Retinal pigment epithelial cell (primary cell): ENCODE data around the gene RUNX1.

Experiments
- DNase-seq: peaks from one replicate; pipeline ENCODE4 v3.0.0-alpha.2; 2010; ENCODE audit warnings: low read depth
- H3K4me3 ChIP-seq: 2 replicates; pipeline ENCODE4 v1.5.1; 2011; ENCODE audit warnings: mild to moderate bottlenecking, low read length, control low read depth, moderate library complexity
- CTCF ChIP-seq: conservative IDR thresholded peaks from 2 replicates; pipeline ENCODE4 v1.5.1; 2011; ENCODE audit warnings: low read depth, low read length, control low read depth, inconsistent platforms

RUNX1 gene

GRCh38 chr21:34850166-34850690 lies 198.9 kb downstream of the RUNX1 start:
- no peak for DNase-seq
- no peak overlapping the region for H3K4me3 ChIP-seq
- TF ChIP-seq CTCF, result no peak

- no peak overlapping the region for H3K4me3 ChIP-seq
- TF ChIP-seq CTCF, result no peak
- peak; percentile 48 for DNase-seq
These were observed 202.4 kb downstream of the RUNX1 start for GRCh38 chr21:34846601-34847112.

GRCh38 chr21:34845521-34846451 lies 203.3 kb downstream of the RUNX1 start:
- H3K4me3 ChIP-seq, result no peak overlapping the region
- TF ChIP-seq CTCF, result no peak
- DNase-seq, result peak; percentile 52

GRCh38 chr21:34844924-34845238 lies 204.2 kb downstream of the RUNX1 start:
- no peak overlapping the region for H3K4me3 ChIP-seq
- no peak for DNase-seq
- no peak for TF ChIP-seq CTCF

GRCh38 chr21:34844013-34844923 lies 204.8 kb downstream of the RUNX1 start:
- DNase-seq, result no peak
- no peak for TF ChIP-seq CTCF
- H3K4me3 ChIP-seq, result no peak overlapping the region

GRCh38 chr21:34843562-34843961 lies 205.5 kb downstream of the RUNX1 start:
- no peak overlapping the region for H3K4me3 ChIP-seq
- TF ChIP-seq CTCF, result no peak
- no peak for DNase-seq
